HG02571 (cell line): ENCODE data around the gene AEBP2.
"Not testable (repeated sequence)": the region's sequence is repeated elsewhere in the genome, so short reads cannot be mapped to it uniquely, and the experiment has no call there.

Experiments
- ATAC-seq: cut with Tn5 transposase; IDR thresholded peaks from one replicate; pipeline ENCODE4 v1.9.1; 2021; ENCODE audit warnings: mild to moderate bottlenecking, moderate library complexity; ENCODE audit not compliant: unreplicated experiment

AEBP2 gene

GRCh38 chr12:19419086-19419485, 20.2 kb upstream of the AEBP2 start:
- ATAC-seq, result no peak

GRCh38 chr12:19421503-19422282, 17.6 kb upstream of the AEBP2 start:
- ATAC-seq, result no peak

- ATAC-seq, result no peak
These were observed 15.9 kb upstream of the AEBP2 start for GRCh38 chr12:19423166-19423930.

GRCh38 chr12:19428246-19428645, 11.0 kb upstream of the AEBP2 start:
- no peak for ATAC-seq

DNA sequence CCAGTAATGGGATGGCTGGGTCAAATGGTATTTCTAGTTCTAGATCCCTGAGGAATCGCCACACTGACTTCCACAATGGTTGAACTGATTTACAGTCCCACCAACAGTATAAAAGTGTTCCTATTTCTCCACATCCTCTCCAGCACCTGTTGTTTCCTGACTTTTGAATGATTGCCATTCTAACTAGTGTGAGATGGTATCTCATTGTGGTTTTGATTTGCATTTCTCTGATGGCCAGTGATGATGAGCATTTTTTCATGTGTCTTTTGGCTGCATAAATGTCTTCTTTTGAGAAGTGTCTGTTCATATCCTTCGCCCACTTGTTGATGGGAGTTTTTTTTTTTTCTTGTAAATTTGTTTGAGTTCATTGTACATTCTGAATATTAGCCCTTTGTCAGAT, 9.8 kb upstream of the AEBP2 start:
- not testable (repeated sequence) for ATAC-seq

GRCh38 chr12:19430988-19431387, 8.3 kb upstream of the AEBP2 start:
- no peak for ATAC-seq

GRCh38 chr12:19431407-19432308, 7.6 kb upstream of the AEBP2 start:
- peak; percentile 71 for ATAC-seq

DNA sequence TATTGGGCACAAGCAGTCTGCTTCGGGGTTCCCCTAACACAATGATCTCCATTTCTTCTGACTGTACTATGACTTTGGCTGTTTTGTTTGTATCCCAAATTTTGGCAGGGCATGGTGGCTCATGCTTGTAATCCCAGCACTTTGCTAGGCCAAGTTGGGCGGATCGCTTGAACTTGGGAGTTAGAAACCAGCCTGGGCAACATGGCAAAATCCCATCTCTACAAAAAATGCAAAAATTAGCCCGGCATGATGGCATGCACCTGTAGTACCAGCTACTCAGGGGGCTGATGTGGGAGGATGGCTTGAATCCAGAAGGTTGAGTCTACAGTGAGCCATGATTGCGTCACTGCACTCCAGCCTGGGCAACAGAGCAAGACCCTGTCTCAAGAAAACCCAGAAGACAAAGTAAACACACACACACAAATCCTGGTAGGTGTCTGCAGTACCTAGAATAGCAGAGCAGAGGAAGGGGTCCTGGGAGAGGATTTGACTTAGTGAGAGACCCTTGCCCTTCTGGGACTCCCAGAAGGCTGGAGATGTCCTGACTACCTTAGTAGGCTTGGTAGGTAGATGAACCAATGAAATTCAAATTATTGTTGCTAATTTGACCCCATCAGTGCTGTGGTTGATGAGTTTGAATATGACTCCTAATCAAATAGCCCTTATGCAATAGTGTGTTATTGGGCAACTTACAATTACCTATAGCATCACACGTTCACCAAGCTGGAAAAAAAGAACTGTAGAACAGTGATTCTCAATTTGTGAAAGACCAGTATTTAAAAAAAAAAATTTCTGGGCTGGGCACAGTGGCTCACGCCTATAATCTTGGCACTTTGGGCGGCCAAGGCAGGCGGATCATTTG, 6.8 kb upstream of the AEBP2 start:
- no peak for ATAC-seq

DNA sequence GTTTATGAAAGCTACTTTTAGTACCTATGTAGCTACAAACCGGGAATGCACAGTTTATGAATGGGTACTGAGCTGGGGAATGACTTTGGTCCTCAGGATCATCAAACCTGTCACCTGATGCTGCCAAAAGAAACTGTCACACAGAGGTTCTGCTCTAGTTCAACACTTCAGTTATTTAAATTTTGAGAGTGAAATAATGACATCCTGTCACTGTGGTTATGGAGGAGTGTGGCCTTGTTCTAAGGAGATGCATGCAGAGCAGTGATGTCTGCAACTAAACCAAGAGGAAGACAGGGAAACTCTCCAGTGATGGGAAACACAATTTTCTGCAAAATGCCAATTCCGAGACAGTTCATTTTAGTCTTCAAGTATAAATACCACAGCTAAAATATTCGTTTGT, 4.8 kb upstream of the AEBP2 start:
- no peak for ATAC-seq

GRCh38 chr12:19435831-19436497, 3.3 kb upstream of the AEBP2 start:
- ATAC-seq, result no peak

DNA sequence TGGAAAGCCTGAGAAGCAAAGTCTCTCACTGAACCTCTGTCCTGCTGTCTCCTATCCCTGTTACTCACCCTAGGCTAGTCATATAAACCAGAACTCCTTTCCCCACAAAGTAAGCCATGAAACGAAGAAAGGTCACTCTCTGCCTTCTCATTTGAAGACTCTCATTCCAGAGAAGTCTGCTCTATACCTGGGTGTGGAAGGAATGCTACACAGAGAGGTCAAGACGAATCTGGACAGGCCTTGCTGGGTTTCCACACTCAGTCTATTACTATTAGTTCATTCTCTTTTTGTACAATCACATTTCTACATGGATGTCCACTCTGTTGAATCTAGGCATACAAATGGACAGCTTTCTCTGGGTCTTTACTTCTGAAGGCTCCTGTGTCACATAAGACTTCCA, 2.4 kb upstream of the AEBP2 start:
- ATAC-seq, result no peak

DNA sequence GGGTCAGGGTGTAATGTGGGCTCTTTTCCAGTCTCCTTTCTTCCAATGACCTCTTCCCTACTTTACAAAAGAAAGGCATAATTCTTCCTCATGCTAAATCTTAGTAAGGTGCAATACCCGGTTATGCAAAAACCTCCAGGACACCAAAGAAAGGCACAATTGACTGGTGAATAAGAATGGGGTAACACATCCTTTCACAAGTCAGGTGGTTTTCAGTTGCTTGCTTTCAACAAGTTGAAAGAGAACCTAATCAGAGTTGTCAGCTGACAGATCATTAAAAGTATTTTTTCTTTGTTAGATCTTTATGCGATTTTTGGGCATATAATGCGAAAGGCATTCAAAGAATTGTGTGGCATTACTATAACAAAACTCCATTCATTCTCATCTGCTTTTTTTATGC, 1.3 kb upstream of the AEBP2 start:
- ATAC-seq, result no peak

GRCh38 chr12:19440019-19440858, 947 bp downstream of the AEBP2 start:
- ATAC-seq, result peak; percentile 40

GRCh38 chr12:19440916-19441315, 1.6 kb downstream of the AEBP2 start:
- no peak for ATAC-seq

GRCh38 chr12:19443585-19443984, 4.3 kb downstream of the AEBP2 start:
- ATAC-seq, result no peak

DNA sequence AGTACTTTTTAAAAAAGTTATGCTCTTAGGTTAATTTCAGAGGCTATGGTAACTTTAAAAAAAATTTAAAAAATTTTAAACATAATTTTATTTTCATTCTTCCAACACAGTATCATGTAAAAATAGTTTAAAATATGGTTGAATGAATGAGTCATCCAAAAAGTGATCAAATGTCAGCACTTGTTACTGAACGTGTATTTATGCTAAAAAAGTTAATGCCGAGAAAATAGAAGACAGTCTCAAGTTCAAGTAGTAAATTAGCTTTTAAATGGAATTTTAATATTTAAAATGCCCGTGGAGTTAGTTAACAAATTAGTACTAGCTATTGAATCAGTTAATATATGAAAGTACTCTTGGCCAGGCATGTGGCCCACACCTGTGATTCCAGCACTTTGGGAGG, 4.8 kb downstream of the AEBP2 start:
- ATAC-seq, result no peak

DNA sequence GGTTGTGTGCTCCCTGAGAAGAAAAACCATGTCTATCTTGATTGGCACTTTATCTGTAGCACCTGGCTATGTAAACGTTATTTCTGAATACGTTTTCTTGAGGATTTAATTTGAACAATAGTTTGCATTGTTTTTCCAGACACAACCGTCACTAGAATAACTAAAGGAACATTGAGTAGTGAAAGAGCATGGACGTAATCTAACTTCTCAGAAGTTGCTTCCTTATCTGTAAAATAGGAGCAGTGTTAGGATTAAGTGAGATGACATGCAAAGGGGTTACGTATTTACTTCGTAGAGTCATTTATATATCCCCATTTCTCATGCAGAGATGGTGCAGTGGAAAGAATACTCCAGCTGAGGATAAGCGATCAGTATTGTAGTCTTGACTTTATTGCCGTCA, 8.1 kb downstream of the AEBP2 start:
- ATAC-seq, result no peak

GRCh38 chr12:19449814-19450213, 10.5 kb downstream of the AEBP2 start:
- ATAC-seq, result no peak

DNA sequence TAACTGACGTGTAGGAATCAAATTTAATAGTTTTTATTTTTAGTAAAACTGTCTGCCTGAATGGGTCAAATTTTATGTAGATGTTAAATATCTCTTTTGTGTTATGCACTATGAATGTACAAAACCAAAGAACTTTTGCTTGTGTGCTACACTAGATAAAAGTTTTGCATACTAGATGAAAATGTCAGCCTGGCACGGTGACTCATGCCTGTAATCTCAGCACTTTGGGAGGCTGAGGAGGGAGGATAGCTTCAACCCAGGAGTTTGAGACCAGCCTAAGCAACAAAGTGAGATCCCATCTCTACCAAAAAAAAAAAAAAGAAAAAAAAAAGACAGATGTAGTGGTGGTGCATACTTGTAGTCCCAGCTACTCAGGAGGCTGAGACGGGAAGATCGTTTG, 11.1 kb downstream of the AEBP2 start:
- ATAC-seq, result no peak
